Esophagus squamous epithelium (tissue), 5 donors: ENCODE data around the gene ZSCAN26. TPM values are rescaled to one million over a fixed set of nuclear protein-coding genes. Genes with fewer than 3 reads are reported as not detected.

Experiments used
- DNase-seq: peaks from one replicate; lab custom pipeline; 2025; lab: John Stamatoyannopoulos, UW
- H3K27ac ChIP-seq, 4 donors: fragments of 200-600 bp; sonication (generic); one replicate each; pipeline ENCODE4 v1.5.1; 2016 to 2019; ENCODE audit warnings: mild to moderate bottlenecking in 1 of 4
- H3K27me3 ChIP-seq, 4 donors: fragments of 200-600 bp; sonication (generic); 1 replicate in 3 of 4; 2 replicates in 1 of 4; pipeline versions ENCODE4 v1.5.1 to v1.6.0; 2017 to 2021; ENCODE audit warnings: antibody characterized with exemption in 1 of 4
- H3K36me3 ChIP-seq, 3 donors: fragments of 200-600 bp; sonication (generic); one replicate each; pipeline ENCODE4 v1.5.1; 2016 to 2019
- H3K4me1 ChIP-seq, 3 donors: fragments of 200-600 bp; sonication (generic); one replicate each; pipeline ENCODE4 v1.5.1; 2017 to 2019
- H3K4me3 ChIP-seq, 4 donors: fragments of 200-600 bp; sonication (generic); 1 replicate in 3 of 4; 2 replicates in 1 of 4; pipeline ENCODE4 v1.5.1; 2016 to 2019; ENCODE audit warnings: mild to moderate bottlenecking in 2 of 4, moderate library complexity in 1 of 4
- H3K9me3 ChIP-seq, 3 donors: fragments of 200-600 bp; sonication (generic); one replicate each; pipeline ENCODE4 v1.5.1; 2016 to 2019
- CTCF ChIP-seq, 6 experiments: fragments of 450-650 bp in 4 of 6; fragments of 200-600 bp in 2 of 6; sonication (generic) in 2 of 6; IDR thresholded peaks; one replicate each; pipeline ENCODE4 v1.5.1; 2016 to 2019; ENCODE audit warnings: antibody characterized with exemption in 6 of 6, mild to moderate bottlenecking in 4 of 6, moderate library complexity in 4 of 6
- POLR2A ChIP-seq, 4 donors: fragments of 450-650 bp; IDR thresholded peaks; one replicate each; pipeline ENCODE4 v1.6.1; 2017; ENCODE audit warnings: antibody characterized with exemption in 4 of 4, mild to moderate bottlenecking in 4 of 4, moderate library complexity in 3 of 4
- WGBS, 2 donors: methylation state at CpG; one replicate each; pipeline ENCODE4 v1.1.5; 2018; 5-methylcytosine and 5-hydroxymethylcytosine counted together
- intact Hi-C: fragments of 100-400 bp; cut with DNase I; formaldehyde crosslinking; loops from one replicate; pipeline ENCODE4 v1.15.0; 2022
- total RNA-seq, 4 donors: library from RNA; depleted of rRNA; stranded (reverse); fragments of >200 nt; gene quantifications; one replicate each; pipeline ENCODE4 v1.1.0, GENCODE V29; 2016
- donor health status: DM: yes; HTN: yes; CAD: no.

Gene ZSCAN26
- total RNA-seq, 4 donors from 2014 or later = 2.1 to 17.0 (median 3.4) TPM

GRCh38 chr6:28264834-28265401, 2.0 kb upstream of the ZSCAN26 start:
- Histone ChIP-seq H3K27me3 (no peaks in the 10 kb centered on the region), H3K27ac (no peak overlapping the region), H3K36me3 (no peaks in the 10 kb centered on the region), H3K4me3 (no peak overlapping the region), H3K9me3 (peaks cover 0 to 12% (median 0%) of the 10 kb centered on the region in 3 donors), H3K4me1 (peaks cover 0 to 34% (median 11%) of the 10 kb centered on the region in 3 donors)
- DNase-seq = no peak
- 60 to 63% methylated on average over 4 of the region's 4 CpGs for WGBS, 2 donors
- no peak for TF ChIP-seq POLR2A (IDR thresholded peaks at IDR 0.05)
- intact Hi-C loops = no loop called here

- no peaks in the 10 kb centered on the region for H3K27me3 ChIP-seq
- intact Hi-C loops = no loop called here
- TF ChIP-seq POLR2A (IDR thresholded peaks at IDR 0.05) = no peak
- TF ChIP-seq CTCF (IDR thresholded peaks at IDR 0.05) = no peak
- H3K27ac ChIP-seq = peak overlapping the region; percentile 82 to 89 (median 84)
- H3K36me3 ChIP-seq = peaks cover 0 to 4% (median 0%) of the 10 kb centered on the region in 3 donors
- H3K9me3 ChIP-seq = no peaks in the 10 kb centered on the region
- WGBS, 2 donors = 4 to 7% methylated on average over 5 of the region's 5 CpGs
- H3K4me3 ChIP-seq = peak overlapping the region; percentile 64 to 86 (median 76)
- peaks cover 0 to 34% (median 11%) of the 10 kb centered on the region in 3 donors for H3K4me1 ChIP-seq
- no peak for DNase-seq
Observed at GRCh38 chr6:28266563-28266961, 381 bp upstream of the ZSCAN26 start.

- TF ChIP-seq CTCF (IDR thresholded peaks at IDR 0.05) = no peak
- Histone ChIP-seq H3K4me3 (peak overlapping the region; percentile 64 to 86 (median 76)), H3K27me3 (no peaks in the 10 kb centered on the region), H3K9me3 (no peaks in the 10 kb centered on the region), H3K27ac (peak overlapping the region; percentile 82 to 89 (median 84)), H3K36me3 (peaks cover 0 to 15% (median 0%) of the 10 kb centered on the region in 3 donors), H3K4me1 (peaks cover 0 to 34% (median 11%) of the 10 kb centered on the region in 3 donors)
- intact Hi-C loops = no loop called here
- WGBS, 2 donors = 9 to 11% methylated on average over 1 of the region's 1 CpG
- no peak for DNase-seq
Observed at GRCh38 chr6:28267695-28268059, 734 bp downstream of the ZSCAN26 start.

GRCh38 chr6:28269492-28269891, 2.5 kb downstream of the ZSCAN26 start:
- no peak for DNase-seq
- Histone ChIP-seq H3K4me3 (no peak overlapping the region), H3K4me1 (peaks cover 0 to 34% (median 11%) of the 10 kb centered on the region in 3 donors), H3K36me3 (peaks cover 0 to 33% (median 7%) of the 10 kb centered on the region in 3 donors), H3K27me3 (no peaks in the 10 kb centered on the region), H3K27ac (no peak overlapping the region), H3K9me3 (no peaks in the 10 kb centered on the region)
- TF ChIP-seq CTCF (IDR thresholded peaks at IDR 0.05) (no peak), POLR2A (IDR thresholded peaks at IDR 0.05) (no peak)
- intact Hi-C loops = no loop called here

- Histone ChIP-seq H3K27ac (no peak overlapping the region), H3K9me3 (no peaks in the 10 kb centered on the region), H3K4me1 (no peaks in the 10 kb centered on the region), H3K4me3 (no peak overlapping the region), H3K27me3 (no peaks in the 10 kb centered on the region), H3K36me3 (peaks cover 0 to 68% (median 12%) of the 10 kb centered on the region in 3 donors)
- DNase-seq = no peak
- no peak for TF ChIP-seq CTCF (IDR thresholded peaks at IDR 0.05)
- TF ChIP-seq POLR2A (IDR thresholded peaks at IDR 0.05) = no peak
- intact Hi-C loops = no loop called here
Observed at GRCh38 chr6:28274888-28275287, 7.9 kb downstream of the ZSCAN26 start.
